IMR-90 (cell line): Measurements from ENCODE around the gene AGAP1. TPM values are rescaled to one million over a fixed set of nuclear protein-coding genes. Genes with fewer than 3 reads are reported as not detected.

ENCODE experiments used
- ATAC-seq: fragments of 200-7000 bp; cut with Tn5 transposase; 2 replicates; pipeline ENCODE4 v1.9.1; 2020; ENCODE audit warnings: low read depth, mild to moderate bottlenecking, moderate library complexity
- BruUV-seq: library from RNA; stranded (reverse); fragments of 400-500 nt; replicated peaks from 2 replicates; lab custom pipeline; 2021; lab: Mats Ljungman, UMichigan
- CTCF ChIA-PET: fragments of 300-600 bp; formaldehyde crosslinking; extraction: SDS; loops from one replicate; lab custom pipeline; 2021; ENCODE audit warnings: antibody characterized with exemption; lab: Yijun Ruan, JAX
- POLR2A ChIA-PET: fragments of 300-600 bp; sonication (Branson Sonifier 250); formaldehyde crosslinking; loops from one replicate; lab custom pipeline; 2022; ENCODE audit warnings: antibody characterized with exemption; ENCODE audit not compliant: unreplicated experiment; lab: Charles Lee
- DNase-seq: peaks from one replicate; pipeline ENCODE4 v3.0.0; 2013
- H2AFZ ChIP-seq: replicated peaks from 2 replicates; pipeline ENCODE3; 2013; ENCODE audit warnings: low read length, mild to moderate bottlenecking; ENCODE audit not compliant: poor library complexity
- H2AK5ac ChIP-seq: 2 replicates; pipeline ENCODE4 v1.6.1; 2013; ENCODE audit warnings: low read depth, low read length, inconsistent platforms
- H2AK9ac ChIP-seq: replicated peaks from 2 replicates; pipeline ENCODE3; 2013; ENCODE audit warnings: mild to moderate bottlenecking, low read depth, low read length, moderate library complexity; ENCODE audit not compliant: poor library complexity
- H2BK120ac ChIP-seq: 2 replicates; pipeline ENCODE4 v1.6.1; 2013; ENCODE audit warnings: low read depth, low read length, inconsistent platforms
- H2BK15ac ChIP-seq: 3 replicates; pipeline ENCODE4 v1.6.1; 2013; ENCODE audit warnings: low read depth, low read length, inconsistent platforms
- H2BK20ac ChIP-seq: 2 replicates; pipeline ENCODE4 v1.6.1; 2013; ENCODE audit warnings: low read depth, mild to moderate bottlenecking, inconsistent platforms, low read length, moderate library complexity
- H2BK5ac ChIP-seq: 2 replicates; pipeline ENCODE4 v1.6.1; 2013; ENCODE audit warnings: mild to moderate bottlenecking, low read depth, low read length, inconsistent platforms; ENCODE audit not compliant: poor library complexity, severe bottlenecking
- H3K14ac ChIP-seq: replicated peaks from 2 replicates; pipeline ENCODE4 v1.6.1; 2013; ENCODE audit warnings: low read depth, low read length, inconsistent platforms
- H3K18ac ChIP-seq: 2 replicates; pipeline ENCODE4 v1.6.1; 2013; ENCODE audit warnings: low read depth, low read length, control low read depth
- H3K23ac ChIP-seq: 2 replicates; pipeline ENCODE4 v1.6.1; 2013; ENCODE audit warnings: low read depth, low read length, inconsistent platforms
- H3K27ac ChIP-seq: 2 replicates; pipeline ENCODE4 v1.5.1; 2013; ENCODE audit warnings: mild to moderate bottlenecking, control low read depth, low read length; ENCODE audit not compliant: insufficient read depth
- H3K27me3 ChIP-seq: 2 replicates; pipeline ENCODE4 v1.6.1; 2013; ENCODE audit warnings: low read length; ENCODE audit not compliant: control insufficient read depth, insufficient read depth
- H3K36me3 ChIP-seq: 2 replicates; pipeline ENCODE4 v1.6.1; 2013; ENCODE audit warnings: low read length, mixed read lengths; ENCODE audit not compliant: control insufficient read depth, insufficient read depth
- H3K4ac ChIP-seq: 2 replicates; pipeline ENCODE4 v1.6.1; 2013; ENCODE audit warnings: low read depth, low read length, inconsistent platforms
- H3K4me1 ChIP-seq: 2 replicates; pipeline ENCODE4 v1.6.1; 2013; ENCODE audit warnings: low read length, mixed read lengths; ENCODE audit not compliant: control insufficient read depth, insufficient read depth
- H3K4me2 ChIP-seq: 2 replicates; pipeline ENCODE4 v1.6.1; 2013; ENCODE audit warnings: low read depth, mild to moderate bottlenecking, control low read depth, low read length, moderate library complexity
- H3K4me3 ChIP-seq: 2 replicates; pipeline ENCODE4 v1.5.1; 2013; ENCODE audit warnings: low read depth, mild to moderate bottlenecking, control low read depth, low read length, moderate library complexity; ENCODE audit not compliant: insufficient read depth
- H3K56ac ChIP-seq: 2 replicates; pipeline ENCODE4 v1.6.1; 2013; ENCODE audit warnings: low read length, inconsistent platforms; ENCODE audit not compliant: insufficient read depth; ENCODE audit errors: extremely low read depth
- H3K79me1 ChIP-seq, 2 experiments: 2 replicates each; pipeline ENCODE4 v1.6.1; 2013; ENCODE audit warnings: low read length in 2 of 2, inconsistent platforms in 1 of 2, low read depth in 1 of 2
- H3K9ac ChIP-seq: 2 replicates; pipeline ENCODE4 v1.6.1; 2013; ENCODE audit warnings: low read depth, low read length, control low read depth
- H3K9me1 ChIP-seq: 2 replicates; pipeline ENCODE4 v1.6.1; 2013; ENCODE audit warnings: low read length, inconsistent platforms; ENCODE audit not compliant: insufficient read depth
- H3K9me3 ChIP-seq: 2 replicates; pipeline ENCODE4 v1.6.1; 2013; ENCODE audit warnings: low read length; ENCODE audit not compliant: control insufficient read depth, insufficient read depth
- H4K20me1 ChIP-seq: 2 replicates; pipeline ENCODE4 v1.6.1; 2013; ENCODE audit warnings: low read length, inconsistent platforms; ENCODE audit not compliant: insufficient read depth
- H4K5ac ChIP-seq: 2 replicates; pipeline ENCODE4 v1.6.1; 2013; ENCODE audit warnings: mild to moderate bottlenecking, low read depth, low read length, control low read depth
- H4K8ac ChIP-seq, 2 experiments: 2 replicates each; pipeline ENCODE4 v1.6.1; 2013; ENCODE audit warnings: low read depth in 2 of 2, low read length in 2 of 2, control low read depth in 1 of 2, inconsistent platforms in 1 of 2
- H4K91ac ChIP-seq: 2 replicates; pipeline ENCODE4 v1.6.1; 2013; ENCODE audit warnings: low read depth, low read length, inconsistent platforms; ENCODE audit not compliant: insufficient read depth
- BHLHE40 ChIP-seq: fragments of 150-350 bp; IDR thresholded peaks from 2 replicates; pipeline ENCODE4 v1.6.1; 2016; ENCODE audit warnings: mild to moderate bottlenecking, low read depth, low read length
- CEBPB ChIP-seq: IDR thresholded peaks from 2 replicates; pipeline ENCODE4 v1.6.1; 2012; ENCODE audit warnings: low read depth, low read length, improper control_type of control experiment
- CHD1 ChIP-seq: IDR thresholded peaks from 2 replicates; pipeline ENCODE4 v1.6.1; 2012; ENCODE audit warnings: low read depth, low read length, improper control_type of control experiment
- FOS ChIP-seq: fragments of 150-350 bp; IDR thresholded peaks from 2 replicates; pipeline ENCODE4 v1.6.1; 2016; ENCODE audit warnings: low read depth, low read length
- MAFK ChIP-seq: IDR thresholded peaks from 2 replicates; pipeline ENCODE4 v1.6.1; 2012; ENCODE audit warnings: low read depth, low read length, improper control_type of control experiment
- MAZ ChIP-seq: IDR thresholded peaks from 2 replicates; pipeline ENCODE4 v1.6.1; 2012; ENCODE audit warnings: low read depth, mild to moderate bottlenecking, low read length, improper control_type of control experiment, moderate library complexity, borderline replicate concordance
- MXI1 ChIP-seq: IDR thresholded peaks from 2 replicates; pipeline ENCODE4 v1.6.1; 2012; ENCODE audit warnings: low read depth, mild to moderate bottlenecking, low read length, moderate library complexity, borderline replicate concordance
- NFE2L2 ChIP-seq: fragments of 150-350 bp; IDR thresholded peaks from 2 replicates; pipeline ENCODE4 v1.6.1; 2016; ENCODE audit warnings: low read depth, mild to moderate bottlenecking, low read length
- POLR2A ChIP-seq: IDR thresholded peaks from 2 replicates; pipeline ENCODE4 v1.6.1; 2012; ENCODE audit warnings: mild to moderate bottlenecking, low read depth, low read length
- RAD21 ChIP-seq: IDR thresholded peaks from 2 replicates; pipeline ENCODE4 v1.6.1; 2012; ENCODE audit warnings: low read length, improper control_type of control experiment
- RCOR1 ChIP-seq: IDR thresholded peaks from 2 replicates; pipeline ENCODE4 v1.6.1; 2012; ENCODE audit warnings: mild to moderate bottlenecking, low read length, improper control_type of control experiment; ENCODE audit not compliant: insufficient replicate concordance
- RFX5 ChIP-seq: IDR thresholded peaks from 2 replicates; pipeline ENCODE4 v1.8.0; 2012; ENCODE audit warnings: low read depth, mild to moderate bottlenecking, low read length, moderate library complexity
- SMC3 ChIP-seq: fragments of 150-350 bp; IDR thresholded peaks from 2 replicates; pipeline ENCODE4 v1.6.1; 2016; ENCODE audit warnings: low read depth, mild to moderate bottlenecking, antibody characterized with exemption, low read length, moderate library complexity
- WGBS, 2 experiments: methylation state at CpG; one replicate each; pipeline versions ENCODE4 v1.1.5 to v1.1.7; 2013; ENCODE audit warnings: missing lambda C conversion rate in 2 of 2; ENCODE audit not compliant: insufficient read length in 1 of 2; ENCODE audit errors: extremely low coverage in 2 of 2; 5-methylcytosine and 5-hydroxymethylcytosine counted together
- dilution Hi-C: fragments of 300-500 bp; cut with HindIII; formaldehyde crosslinking; loops from one replicate; pipeline ENCODE4 v1.14.3; 2018; ENCODE audit warnings: low sequenced_read_pairs; ENCODE audit not compliant: unreplicated experiment
- in situ Hi-C: fragments of 300-500 bp; cut with MboI; formaldehyde crosslinking; loops from 3 replicates; pipeline ENCODE4 v1.14.3; 2019; ENCODE audit warnings: low sequenced_read_pairs, inconsistent platforms, mixed read lengths
- intact Hi-C: fragments of 100-400 bp; cut with micrococcal nuclease; formaldehyde crosslinking; loops from 2 replicates; pipeline ENCODE4 v1.10.0; 2022
- polyA plus RNA-seq, 3 experiments: library from polyadenylated mRNA; depleted of rRNA; stranded (reverse); fragments of >200 nt; gene quantifications; 2 replicates each; pipeline ENCODE4 v1.2.3, GENCODE V29; 2012; ENCODE audit warnings: low replicate concordance in 1 of 3
- total RNA-seq: library from RNA; depleted of rRNA; stranded (reverse); fragments of >200 nt; gene quantifications from 2 replicates; pipeline ENCODE4 v1.2.3, GENCODE V29; 2012
- TF ChIP-seq, protein P1 (sequence below): fragments of 150-350 bp; IDR thresholded peaks from 2 replicates; pipeline ENCODE4 v1.6.1; 2016; ENCODE audit warnings: low read depth, mild to moderate bottlenecking, low read length, moderate library complexity, borderline replicate concordance
- TF ChIP-seq, protein P2 (sequence below): fragments of 150-350 bp; IDR thresholded peaks from 2 replicates; pipeline ENCODE4 v1.6.1; 2017; ENCODE audit warnings: mild to moderate bottlenecking, antibody characterized with exemption, low read length, low read depth
- TF ChIP-seq, protein P3 (sequence below): conservative IDR thresholded peaks from 2 replicates; pipeline ENCODE4 v1.5.1; 2012; ENCODE audit warnings: mild to moderate bottlenecking, low read depth, low read length, improper control_type of control experiment

Gene AGAP1
- total and polyA plus RNA-seq, 2 of the 4 experiments (the other 2 are of a cell fraction) = 15.1 to 16.4 TPM

DNA sequence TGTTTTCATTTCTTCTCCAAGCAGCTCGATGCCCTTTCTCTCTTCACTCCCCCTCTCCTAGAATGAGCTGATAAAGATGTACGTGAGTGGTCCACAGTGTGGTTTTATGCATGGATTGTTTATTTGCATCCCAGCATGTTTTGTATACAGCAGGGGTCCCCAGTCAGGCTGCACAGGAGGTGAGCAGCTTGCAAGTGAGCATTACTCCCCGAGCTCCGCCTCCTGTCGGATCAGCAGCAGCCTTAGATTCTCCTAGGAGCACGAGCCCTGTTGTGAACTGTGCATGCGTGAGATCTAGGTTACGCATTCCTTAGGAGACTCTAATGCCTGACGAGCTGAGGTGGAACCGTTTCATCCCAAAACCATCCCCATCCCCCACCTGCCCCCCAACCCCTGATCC lies 262.6 kb downstream of the AGAP1 start:
- Histone ChIP-seq H2BK15ac (no peak overlapping the region), H2AK9ac (no peak overlapping the region), H3K18ac (no peak overlapping the region), H2BK5ac (no peak overlapping the region), H3K79me1 (no peaks in the 10 kb centered on the region; a peak in 1 of 4 replicates), H3K9ac (no peak overlapping the region), H3K9me1 (no peaks in the 10 kb centered on the region; the same call in 1 of the 2 replicates), H3K4me2 (no peak overlapping the region), H2AK5ac (no peak overlapping the region), H2AFZ (no peak overlapping the region), H3K4me1 (no peaks in the 10 kb centered on the region), H3K4ac (no peak overlapping the region), H2BK20ac (no peak overlapping the region), H3K14ac (no peak overlapping the region), H3K56ac (no peak overlapping the region), H4K91ac (no peak overlapping the region), H3K36me3 (peaks cover 3% of the 10 kb centered on the region), H4K5ac (no peak overlapping the region), H4K8ac (no peak overlapping the region), H3K23ac (no peak overlapping the region), H3K27me3 (no peaks in the 10 kb centered on the region), H3K9me3 (no peaks in the 10 kb centered on the region), H2BK120ac (no peak overlapping the region), H4K20me1 (no peaks in the 10 kb centered on the region; the same call in 1 of the 2 replicates), H3K4me3 (no peak overlapping the region), H3K27ac (no peak overlapping the region)
- 59% methylated on average over 4 of the region's 10 CpGs; no CpG with 5 or more reads in 1 of the 2 experiments for WGBS, 2 experiments
- BruUV-seq = no TSS peak
- intact Hi-C loops (no loop called here), dilution Hi-C loops (no loop called here), in situ Hi-C loops (no loop called here)
- POLR2A ChIA-PET = no interaction called here
- CTCF ChIA-PET = interaction anchor here (1.1 kb wide), 1 partner anchor 10 kb away, joined by 4 read pairs; no protein-coding TSS in a partner anchor
- ATAC-seq = no peak
- no peak for TF ChIP-seq BHLHE40
- TF ChIP-seq CEBPB = no peak
- TF ChIP-seq, protein P1, sequence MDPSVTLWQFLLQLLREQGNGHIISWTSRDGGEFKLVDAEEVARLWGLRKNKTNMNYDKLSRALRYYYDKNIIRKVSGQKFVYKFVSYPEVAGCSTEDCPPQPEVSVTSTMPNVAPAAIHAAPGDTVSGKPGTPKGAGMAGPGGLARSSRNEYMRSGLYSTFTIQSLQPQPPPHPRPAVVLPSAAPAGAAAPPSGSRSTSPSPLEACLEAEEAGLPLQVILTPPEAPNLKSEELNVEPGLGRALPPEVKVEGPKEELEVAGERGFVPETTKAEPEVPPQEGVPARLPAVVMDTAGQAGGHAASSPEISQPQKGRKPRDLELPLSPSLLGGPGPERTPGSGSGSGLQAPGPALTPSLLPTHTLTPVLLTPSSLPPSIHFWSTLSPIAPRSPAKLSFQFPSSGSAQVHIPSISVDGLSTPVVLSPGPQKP = no peak
- TF ChIP-seq RFX5 = no peak
- TF ChIP-seq RCOR1 = no peak
- TF ChIP-seq MAFK = no peak
- TF ChIP-seq POLR2A = no peak
- TF ChIP-seq MXI1 = no peak
- no peak for TF ChIP-seq SMC3
- TF ChIP-seq, protein P2, sequence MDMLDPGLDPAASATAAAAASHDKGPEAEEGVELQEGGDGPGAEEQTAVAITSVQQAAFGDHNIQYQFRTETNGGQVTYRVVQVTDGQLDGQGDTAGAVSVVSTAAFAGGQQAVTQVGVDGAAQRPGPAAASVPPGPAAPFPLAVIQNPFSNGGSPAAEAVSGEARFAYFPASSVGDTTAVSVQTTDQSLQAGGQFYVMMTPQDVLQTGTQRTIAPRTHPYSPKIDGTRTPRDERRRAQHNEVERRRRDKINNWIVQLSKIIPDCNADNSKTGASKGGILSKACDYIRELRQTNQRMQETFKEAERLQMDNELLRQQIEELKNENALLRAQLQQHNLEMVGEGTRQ = no peak
- TF ChIP-seq RAD21 = no peak
- TF ChIP-seq NFE2L2 = no peak
- TF ChIP-seq, protein P3, sequence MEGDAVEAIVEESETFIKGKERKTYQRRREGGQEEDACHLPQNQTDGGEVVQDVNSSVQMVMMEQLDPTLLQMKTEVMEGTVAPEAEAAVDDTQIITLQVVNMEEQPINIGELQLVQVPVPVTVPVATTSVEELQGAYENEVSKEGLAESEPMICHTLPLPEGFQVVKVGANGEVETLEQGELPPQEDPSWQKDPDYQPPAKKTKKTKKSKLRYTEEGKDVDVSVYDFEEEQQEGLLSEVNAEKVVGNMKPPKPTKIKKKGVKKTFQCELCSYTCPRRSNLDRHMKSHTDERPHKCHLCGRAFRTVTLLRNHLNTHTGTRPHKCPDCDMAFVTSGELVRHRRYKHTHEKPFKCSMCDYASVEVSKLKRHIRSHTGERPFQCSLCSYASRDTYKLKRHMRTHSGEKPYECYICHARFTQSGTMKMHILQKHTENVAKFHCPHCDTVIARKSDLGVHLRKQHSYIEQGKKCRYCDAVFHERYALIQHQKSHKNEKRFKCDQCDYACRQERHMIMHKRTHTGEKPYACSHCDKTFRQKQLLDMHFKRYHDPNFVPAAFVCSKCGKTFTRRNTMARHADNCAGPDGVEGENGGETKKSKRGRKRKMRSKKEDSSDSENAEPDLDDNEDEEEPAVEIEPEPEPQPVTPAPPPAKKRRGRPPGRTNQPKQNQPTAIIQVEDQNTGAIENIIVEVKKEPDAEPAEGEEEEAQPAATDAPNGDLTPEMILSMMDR = no peak
- TF ChIP-seq FOS = no peak
- no peak for TF ChIP-seq MAZ
- TF ChIP-seq CHD1 = no peak
- DNase-seq = no peak
